ENCODE data around the gene PDE4B.

DNA sequence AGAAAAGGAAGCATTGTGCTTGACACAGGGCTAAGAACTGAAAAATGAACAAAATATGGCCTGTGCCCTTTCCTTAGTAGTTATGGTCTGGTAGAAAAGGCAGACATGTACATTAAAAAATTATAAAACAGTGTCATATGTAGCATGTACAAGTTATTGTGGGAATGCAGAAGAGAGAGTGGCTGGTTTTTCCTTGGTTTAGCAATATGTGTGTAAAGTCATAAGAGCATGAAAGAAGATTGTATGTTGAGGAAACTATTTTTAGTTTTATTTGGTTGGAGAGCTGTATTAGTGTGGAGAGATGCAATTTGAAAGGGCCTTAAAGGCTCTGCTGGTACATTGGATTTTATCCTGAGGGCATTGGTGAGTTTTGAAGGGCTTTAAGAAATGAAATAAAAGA is 145.8 kb downstream of the PDE4B start:
- TF ChIP-seq, protein P1, sequence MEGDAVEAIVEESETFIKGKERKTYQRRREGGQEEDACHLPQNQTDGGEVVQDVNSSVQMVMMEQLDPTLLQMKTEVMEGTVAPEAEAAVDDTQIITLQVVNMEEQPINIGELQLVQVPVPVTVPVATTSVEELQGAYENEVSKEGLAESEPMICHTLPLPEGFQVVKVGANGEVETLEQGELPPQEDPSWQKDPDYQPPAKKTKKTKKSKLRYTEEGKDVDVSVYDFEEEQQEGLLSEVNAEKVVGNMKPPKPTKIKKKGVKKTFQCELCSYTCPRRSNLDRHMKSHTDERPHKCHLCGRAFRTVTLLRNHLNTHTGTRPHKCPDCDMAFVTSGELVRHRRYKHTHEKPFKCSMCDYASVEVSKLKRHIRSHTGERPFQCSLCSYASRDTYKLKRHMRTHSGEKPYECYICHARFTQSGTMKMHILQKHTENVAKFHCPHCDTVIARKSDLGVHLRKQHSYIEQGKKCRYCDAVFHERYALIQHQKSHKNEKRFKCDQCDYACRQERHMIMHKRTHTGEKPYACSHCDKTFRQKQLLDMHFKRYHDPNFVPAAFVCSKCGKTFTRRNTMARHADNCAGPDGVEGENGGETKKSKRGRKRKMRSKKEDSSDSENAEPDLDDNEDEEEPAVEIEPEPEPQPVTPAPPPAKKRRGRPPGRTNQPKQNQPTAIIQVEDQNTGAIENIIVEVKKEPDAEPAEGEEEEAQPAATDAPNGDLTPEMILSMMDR (IDR thresholded peaks at IDR 0.05) = no peak
- TF ChIP-seq POLR2A (IDR thresholded peaks at IDR 0.05) (no peak), POLR2AphosphoS5 (IDR thresholded peaks at IDR 0.05) (no peak)
